Measurements from ENCODE around the gene MGA.
A peak's percentile ranks its signal among the peaks of the same experiment; 100 is the strongest.

The MGA gene

GRCh38 chr15:41788262-41788661 lies 128.1 kb downstream of the MGA start:
- no peak for DNase-seq (ENCODE audit: low spot score)

- DNase-seq (ENCODE audit: low spot score): no peak
Observed at GRCh38 chr15:41789236-41789635, 129.0 kb downstream of the MGA start.

- DNase-seq (ENCODE audit: low spot score): no peak
Observed at GRCh38 chr15:41789662-41790061, 129.5 kb downstream of the MGA start.

DNA sequence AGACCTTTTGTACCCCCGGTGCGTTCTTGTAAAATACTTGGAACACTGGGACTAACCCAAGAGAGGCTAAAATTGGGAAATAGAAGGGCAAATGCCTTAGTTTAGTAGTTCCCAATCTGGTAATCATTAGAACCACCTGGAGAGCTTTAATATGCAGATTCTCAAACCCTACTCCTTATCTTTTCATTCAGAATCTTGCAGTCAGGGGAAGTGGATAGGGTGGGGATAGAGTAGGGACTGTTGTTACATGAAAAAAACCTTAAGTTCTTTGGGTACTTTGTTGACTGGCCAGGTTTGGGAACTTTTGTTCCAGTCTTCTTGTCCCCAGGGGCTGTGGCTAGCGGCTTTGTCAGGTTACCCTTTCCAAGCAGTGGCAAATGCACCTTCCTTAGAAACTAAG lies 130.0 kb downstream of the MGA start:
- no peak for DNase-seq (ENCODE audit: low spot score)

DNA sequence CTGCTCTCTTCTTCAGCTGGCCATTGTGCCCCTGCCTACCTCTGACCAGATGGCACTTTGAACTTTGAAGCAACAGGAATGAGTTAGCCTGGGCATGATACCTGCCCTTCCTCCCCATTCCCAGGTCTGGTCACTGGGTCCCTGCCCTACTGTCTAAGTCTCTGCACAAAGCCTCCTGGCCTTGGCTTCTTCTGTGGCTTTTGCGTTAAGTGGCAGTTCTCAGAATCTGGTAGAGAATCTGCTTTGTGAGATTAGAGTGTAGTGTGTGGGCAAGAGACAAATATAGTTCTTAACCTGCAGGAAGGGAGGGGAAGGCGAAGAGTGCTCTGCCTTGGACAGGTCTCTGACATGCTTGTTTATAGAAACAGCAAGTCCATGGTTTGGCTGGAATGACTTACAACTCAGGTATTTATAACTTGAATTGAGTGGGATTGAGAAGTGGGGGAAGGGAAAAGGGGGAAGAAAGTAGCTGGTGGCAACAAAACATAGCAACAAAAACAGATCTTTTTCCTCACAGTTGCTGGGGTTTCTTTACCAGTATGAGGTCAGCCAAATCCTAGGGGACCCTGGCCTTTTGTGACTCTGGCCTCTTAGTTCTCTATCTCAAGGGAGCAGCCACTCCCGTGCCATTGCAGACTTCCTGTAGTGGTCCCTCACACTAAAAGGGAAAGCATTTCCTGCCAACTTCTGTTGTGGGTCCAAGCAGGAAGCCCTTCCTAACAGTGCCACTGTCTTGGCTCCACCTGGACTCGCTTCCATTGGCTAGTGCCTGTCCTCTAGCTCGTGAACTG lies 130.7 kb downstream of the MGA start:
- DNase-seq (ENCODE audit: low spot score): peak; percentile 85

- DNase-seq (ENCODE audit: low spot score): no peak
Observed at GRCh38 chr15:41791547-41791937, 131.3 kb downstream of the MGA start.

DNA sequence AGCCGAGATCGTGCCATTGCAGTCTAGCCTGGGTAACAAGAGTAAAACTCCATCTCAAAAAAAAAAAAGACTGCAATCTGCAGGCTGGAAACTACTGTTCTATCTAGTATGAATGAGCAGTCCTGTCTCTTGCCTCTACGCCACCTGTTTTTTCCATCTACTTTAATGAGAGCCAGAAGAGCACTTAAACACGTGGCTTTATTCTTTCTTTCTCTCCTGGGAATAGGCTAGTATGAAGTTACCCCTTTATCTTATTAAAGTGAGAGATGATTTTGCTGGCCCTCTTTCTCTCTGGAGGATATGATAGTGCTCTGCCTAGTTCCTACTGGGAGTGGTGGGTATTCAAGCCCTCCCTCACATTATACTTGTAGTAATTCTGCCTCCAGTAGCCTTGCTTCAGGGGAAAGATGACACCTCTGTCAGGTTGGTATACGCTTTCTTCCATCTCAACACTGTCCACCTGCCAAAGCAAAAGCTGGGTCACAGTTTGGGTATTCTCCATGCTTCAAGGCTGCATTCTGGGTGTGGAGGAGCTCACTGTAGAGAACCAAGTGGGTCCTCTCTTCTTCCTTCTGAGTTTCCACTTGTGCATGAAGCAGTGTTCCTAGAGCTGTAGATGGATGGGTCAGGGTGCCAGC lies 131.9 kb downstream of the MGA start:
- DNase-seq (ENCODE audit: low spot score): no peak

- DNase-seq (ENCODE audit: low spot score): no peak
Observed at GRCh38 chr15:41794081-41794480, 133.9 kb downstream of the MGA start.

GRCh38 chr15:41795996-41796856 lies 136.0 kb downstream of the MGA start:
- no peak for DNase-seq (ENCODE audit: low spot score)

GRCh38 chr15:41797201-41797944 lies 137.2 kb downstream of the MGA start:
- DNase-seq (ENCODE audit: low spot score): no peak

DNA sequence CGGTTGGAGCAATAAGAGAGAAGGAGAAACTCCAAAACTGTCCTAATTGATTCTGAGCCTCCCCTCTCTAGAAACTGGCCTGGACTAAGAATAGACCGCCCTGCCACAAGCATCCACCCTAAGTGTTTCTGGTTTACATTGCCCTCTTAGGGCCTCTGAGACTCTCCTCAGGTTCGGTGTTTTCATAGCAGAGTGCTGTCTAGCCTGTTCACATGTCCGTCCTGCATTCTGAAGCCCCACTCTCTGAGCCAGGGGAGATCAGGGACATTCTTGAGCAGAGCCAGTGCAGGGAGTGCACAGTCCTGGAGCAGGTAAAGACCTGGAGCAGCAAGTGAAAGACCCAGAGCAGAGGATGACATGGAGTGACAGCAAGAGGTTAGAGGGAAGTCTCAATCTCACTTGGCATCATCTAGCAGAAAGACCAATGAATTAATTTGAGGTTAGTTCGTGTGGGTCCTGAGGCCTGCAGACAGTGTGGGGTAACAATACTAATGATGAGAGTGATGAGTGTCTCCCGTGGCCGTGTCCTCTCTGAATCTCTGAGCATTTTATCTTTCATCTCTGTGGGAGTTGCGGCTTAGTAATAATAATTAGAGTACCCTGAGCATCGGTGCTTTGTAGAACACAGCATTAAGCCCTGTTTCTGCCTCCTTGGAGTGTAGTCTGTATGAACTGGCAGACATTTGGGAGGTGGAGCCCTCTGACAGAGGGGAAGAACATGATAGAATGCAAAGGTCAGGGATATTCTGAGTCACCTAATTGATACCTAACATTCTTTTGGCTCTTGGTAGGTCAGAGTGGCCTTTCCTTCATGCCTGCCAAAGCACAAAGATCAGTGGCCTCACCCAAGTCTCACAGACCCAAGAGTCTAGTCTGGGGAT lies 138.6 kb downstream of the MGA start:
- peak; percentile 15 for DNase-seq (ENCODE audit: low spot score)

DNA sequence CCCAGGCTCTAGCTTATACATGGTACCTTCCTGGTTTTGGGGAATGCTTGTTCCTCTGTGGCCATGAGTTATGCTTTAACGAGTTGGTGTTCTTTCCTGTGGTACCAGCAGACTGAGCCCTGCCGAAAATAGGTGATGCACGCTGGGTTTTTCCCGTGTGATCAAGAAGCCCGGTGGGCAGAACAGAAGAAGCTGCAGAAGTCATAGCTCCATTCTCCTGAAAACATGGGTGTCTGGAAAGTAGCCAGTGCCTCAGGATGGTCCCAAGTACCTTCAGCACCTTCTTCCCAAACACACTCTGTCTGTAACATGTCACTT lies 139.2 kb downstream of the MGA start:
- no peak for DNase-seq (ENCODE audit: low spot score)

GRCh38 chr15:41801185-41801584 lies 141.0 kb downstream of the MGA start:
- DNase-seq (ENCODE audit: low spot score): no peak

GRCh38 chr15:41801850-41802455 lies 141.7 kb downstream of the MGA start:
- DNase-seq (ENCODE audit: low spot score): no peak

DNA sequence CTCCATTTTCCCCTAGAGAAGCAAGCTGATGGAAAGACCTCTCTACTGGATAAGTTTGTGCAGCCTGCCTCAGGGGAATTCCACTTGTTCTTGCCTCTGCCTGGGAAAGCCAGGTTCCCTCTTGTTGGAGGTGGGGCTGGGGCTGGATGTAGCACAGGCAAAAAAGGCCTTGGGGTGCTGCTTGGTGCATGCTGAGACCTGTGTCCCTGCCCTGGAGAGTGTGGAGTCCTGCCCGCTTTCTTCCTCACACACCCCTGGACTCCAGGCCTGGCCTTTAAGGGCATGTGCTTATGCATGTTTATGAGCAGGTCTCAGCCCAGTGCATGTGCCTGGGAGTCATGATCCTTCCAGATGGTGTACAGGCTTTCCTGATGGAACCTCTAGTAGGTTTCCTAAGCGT lies 144.2 kb downstream of the MGA start:
- no peak for DNase-seq (ENCODE audit: low spot score)

GRCh38 chr15:41804916-41805666 lies 144.9 kb downstream of the MGA start:
- DNase-seq (ENCODE audit: low spot score): no peak

DNA sequence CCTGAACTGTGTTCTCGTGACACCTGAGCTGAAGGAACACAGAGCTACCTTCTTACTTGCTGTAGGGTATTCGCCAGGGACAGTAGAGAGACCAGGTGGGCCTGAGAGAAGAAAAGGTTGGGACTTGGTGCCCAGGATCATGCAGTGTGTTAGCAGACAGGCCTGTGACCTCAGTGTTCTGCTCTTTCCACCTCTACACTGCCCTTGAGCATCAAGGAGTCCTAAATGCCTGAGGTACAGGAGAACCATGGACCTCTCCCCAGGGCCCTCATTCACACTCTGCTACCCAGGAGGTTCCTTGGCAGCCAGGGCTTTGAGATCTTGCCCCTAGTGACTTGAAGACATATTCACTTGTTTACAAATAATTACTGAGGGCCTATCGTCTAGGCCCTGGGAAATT lies 145.5 kb downstream of the MGA start:
- no peak for DNase-seq (ENCODE audit: low spot score)

GRCh38 chr15:41806291-41807181 lies 146.3 kb downstream of the MGA start:
- DNase-seq (ENCODE audit: low spot score): no peak

DNA sequence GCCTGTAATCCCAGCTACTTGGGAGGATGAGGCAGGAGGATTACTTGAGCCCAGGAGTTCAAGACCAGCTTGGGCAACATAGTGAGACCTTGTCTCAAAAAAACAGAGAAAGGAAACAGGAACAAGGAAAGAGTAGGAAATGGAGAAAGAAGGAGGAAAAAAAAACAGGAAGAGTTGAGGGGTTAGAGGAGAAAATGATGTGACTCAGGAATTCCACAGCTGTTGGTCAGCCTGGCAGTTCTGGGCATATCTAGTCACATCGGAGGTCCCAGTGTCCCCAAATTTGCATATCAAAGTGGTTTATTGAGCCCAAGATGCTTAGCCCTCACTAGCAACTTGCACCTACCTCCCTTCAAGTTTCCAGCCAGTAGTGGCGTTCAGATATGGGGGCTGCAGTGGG lies 148.9 kb downstream of the MGA start:
- DNase-seq (ENCODE audit: low spot score): no peak
